22Rv1 (cell line): ENCODE data around the gene TRIP12.
"Not testable (repeated sequence)": the region's sequence is repeated elsewhere in the genome, so short reads cannot be mapped to it uniquely, and the experiment has no call there.

Source experiments
- H3K27ac ChIP-seq: fragments of 450-650 bp; 2 replicates; pipeline ENCODE4 v1.5.1; 2017
- CTCF ChIP-seq: fragments of 450-650 bp; IDR thresholded peaks from 2 replicates; pipeline ENCODE4 v1.5.1; 2017; ENCODE audit warnings: mild to moderate bottlenecking
- ZFX ChIP-seq: fragments of 450-650 bp; IDR thresholded peaks from 2 replicates; pipeline ENCODE4 v1.6.1; 2017; ENCODE audit warnings: antibody characterized with exemption, borderline replicate concordance

Gene TRIP12

GRCh38 chr2:229849073-229849472 lies 72.7 kb downstream of the TRIP12 start:
- TF ChIP-seq CTCF: no peak
- TF ChIP-seq ZFX: no peak
- no peak overlapping the region for H3K27ac ChIP-seq

- TF ChIP-seq CTCF: no peak
- TF ChIP-seq ZFX: no peak
- H3K27ac ChIP-seq: no peak overlapping the region
Measured at GRCh38 chr2:229843613-229844012, 78.2 kb downstream of the TRIP12 start.

- H3K27ac ChIP-seq: no peak overlapping the region
- TF ChIP-seq CTCF (no peak), ZFX (no peak)
Measured at GRCh38 chr2:229838729-229839128, 83.1 kb downstream of the TRIP12 start.

- H3K27ac ChIP-seq: no peak overlapping the region
Measured at GRCh38 chr2:229836847-229837246, 85.0 kb downstream of the TRIP12 start.

GRCh38 chr2:229835596-229836283 lies 86.1 kb downstream of the TRIP12 start:
- H3K27ac ChIP-seq: no peak overlapping the region
- TF ChIP-seq CTCF (no peak), ZFX (no peak)

More at GRCh38 chr2:229836847-229837246, 85.0 kb downstream of the TRIP12 start:
- no peak for TF ChIP-seq CTCF
- no peak for TF ChIP-seq ZFX

GRCh38 chr2:229834368-229834767 lies 87.4 kb downstream of the TRIP12 start:
- H3K27ac ChIP-seq: not testable (repeated sequence)

- no peak for TF ChIP-seq CTCF
- no peak for TF ChIP-seq ZFX
- no peak overlapping the region for H3K27ac ChIP-seq
Measured at GRCh38 chr2:229832510-229832898, 89.3 kb downstream of the TRIP12 start.
